OCI-LY1 (cell line): ENCODE results near the gene ANKRD33B.

Experiments
- CTCF ChIP-seq: fragments of 200-600 bp; sonication (generic), shearing (Covaris generic); IDR thresholded peaks from 2 replicates; pipeline ENCODE4 v1.5.1; 2017; ENCODE audit warnings: mild to moderate bottlenecking, antibody characterized with exemption, low read length, moderate library complexity, mixed read lengths
- EZH2 ChIP-seq: fragments of 200-600 bp; sonication (generic), shearing (Covaris generic); IDR thresholded peaks from 2 replicates; pipeline ENCODE4 v1.8.0; 2017; ENCODE audit warnings: borderline replicate concordance, mixed run types, mild to moderate bottlenecking, antibody characterized with exemption, low read length, moderate library complexity, mixed read lengths

- TF ChIP-seq CTCF (no peak), EZH2 (no peak)
These were observed 22.1 kb downstream of the ANKRD33B start for GRCh38 chr5:10586008-10586407.
